ENCODE data around the gene FARP1.
A peak's percentile ranks its signal among the peaks of the same experiment; 100 is the strongest.

Gene FARP1

DNA sequence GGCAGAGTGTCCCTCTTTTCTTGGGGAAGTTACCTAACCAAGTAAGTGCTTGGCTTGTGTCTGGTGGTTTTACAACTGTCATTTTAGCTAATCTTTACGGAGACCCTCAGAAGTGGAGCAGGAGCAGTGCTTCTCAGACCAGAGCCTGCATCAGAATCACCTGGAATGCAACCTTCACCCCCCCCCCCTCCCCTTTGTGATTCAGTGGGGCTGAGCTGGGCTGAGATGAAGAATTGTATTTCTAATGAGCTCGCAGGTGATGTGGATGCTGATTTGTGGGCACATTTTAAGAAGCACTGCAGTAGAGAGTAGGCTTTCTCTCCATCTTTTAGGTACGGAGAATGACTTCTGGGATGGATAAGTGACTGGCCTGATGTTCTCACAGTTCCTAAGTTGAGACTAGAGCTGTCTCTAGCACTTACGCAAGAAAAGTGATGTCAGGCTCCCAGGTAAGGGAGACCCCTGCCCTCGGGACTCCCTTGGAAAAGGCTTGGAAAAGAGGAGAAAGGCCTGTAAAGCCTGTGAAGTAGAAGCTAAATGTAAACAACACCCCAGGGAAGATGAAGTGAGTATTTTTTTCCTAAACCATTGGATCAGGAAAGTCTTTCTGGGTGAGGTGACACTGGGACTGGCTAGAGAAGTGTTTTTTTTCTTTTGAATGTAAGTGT is 57.5 kb downstream of the FARP1 start:
- DNase-seq, result no peak

DNA sequence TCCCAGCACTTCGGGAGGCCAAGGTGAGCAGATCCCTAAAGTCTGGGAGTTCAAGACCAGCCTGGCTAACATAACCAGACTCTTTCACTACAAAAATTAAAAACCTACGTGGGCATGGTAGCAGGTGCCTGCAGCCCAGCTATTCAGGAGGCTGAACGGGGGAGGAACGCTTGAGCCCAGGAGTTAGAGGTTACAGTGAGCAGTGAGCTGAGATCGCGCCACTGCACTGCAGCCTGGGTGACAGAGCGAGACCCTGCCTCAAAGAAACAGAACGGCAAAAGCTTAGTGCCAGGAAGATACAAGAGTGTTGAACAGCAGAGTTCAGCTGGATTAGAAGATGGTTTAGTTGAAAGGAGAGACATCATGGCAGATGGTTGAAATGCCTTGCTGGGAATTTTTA is 58.3 kb downstream of the FARP1 start:
- DNase-seq, result no peak

DNA sequence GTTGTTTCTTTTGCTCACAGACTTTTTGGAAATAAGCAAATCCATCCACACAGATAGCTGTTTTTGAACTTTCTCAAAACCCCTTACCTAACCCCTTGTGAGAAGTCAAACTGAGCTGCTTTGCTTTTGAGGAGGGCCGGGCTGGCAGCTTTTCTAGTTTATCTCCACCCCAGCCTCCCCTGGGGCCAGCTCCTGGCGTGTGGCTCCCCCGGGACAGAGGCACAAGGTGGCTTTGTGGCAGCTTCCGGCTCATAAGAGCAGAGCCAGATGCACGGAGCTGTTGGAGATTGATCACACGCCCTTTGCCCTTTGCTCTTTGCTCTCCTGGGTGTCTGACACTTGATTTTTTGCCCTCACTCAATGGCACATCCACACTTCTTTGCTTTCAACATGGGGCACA is 59.1 kb downstream of the FARP1 start:
- DNase-seq, result no peak

DNA sequence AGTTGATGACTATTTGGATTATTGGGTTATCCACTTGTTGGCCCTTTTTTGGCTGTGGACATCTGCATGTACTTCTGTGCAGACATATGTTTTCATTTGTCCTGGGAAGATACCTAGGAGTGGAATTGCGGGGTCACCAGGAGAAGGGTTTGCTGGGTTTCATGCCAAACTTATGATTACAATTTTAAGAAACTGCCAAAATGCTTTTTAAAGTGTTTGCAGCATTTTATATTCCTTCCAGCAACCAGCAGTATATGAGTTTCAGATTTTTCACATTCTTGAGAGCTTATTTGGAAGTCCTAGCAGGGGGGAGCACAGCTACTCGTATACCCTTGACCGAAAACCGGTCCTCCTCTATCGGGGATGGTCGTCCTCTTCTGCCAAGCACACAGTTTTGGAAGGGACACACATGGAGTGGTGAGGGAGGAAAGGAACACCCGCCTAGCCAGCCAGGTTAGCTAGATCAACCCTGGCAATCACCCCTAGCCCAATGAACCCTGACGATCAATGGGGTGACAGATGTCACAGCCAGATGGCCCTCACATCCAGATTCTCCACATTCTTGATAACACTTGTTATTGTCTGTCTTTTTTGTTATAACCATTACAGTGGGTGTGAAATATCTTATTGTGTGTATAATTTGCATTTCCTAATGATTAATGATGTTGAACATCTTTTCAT is 60.9 kb downstream of the FARP1 start:
- DNase-seq, result no peak

DNA sequence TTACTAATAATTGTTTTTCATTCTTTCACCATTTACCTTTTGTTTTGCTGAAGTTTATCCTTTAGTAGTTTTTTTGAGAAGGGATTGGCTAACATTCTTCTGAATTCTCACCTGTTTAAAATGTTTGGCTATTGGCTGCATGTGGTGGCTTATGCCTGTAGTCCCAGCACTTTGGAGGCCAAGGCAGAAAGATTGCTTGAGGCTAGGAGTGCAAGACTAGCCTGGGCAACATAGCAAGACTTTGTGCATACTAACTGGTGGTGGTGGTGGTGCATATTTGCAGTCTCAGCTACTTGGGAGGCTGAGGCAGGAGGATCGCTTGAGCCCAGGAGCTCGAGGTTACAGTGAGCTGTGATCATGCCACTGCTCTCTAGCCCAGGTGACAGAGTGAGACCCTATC is 61.7 kb downstream of the FARP1 start:
- no peak for DNase-seq

DNA sequence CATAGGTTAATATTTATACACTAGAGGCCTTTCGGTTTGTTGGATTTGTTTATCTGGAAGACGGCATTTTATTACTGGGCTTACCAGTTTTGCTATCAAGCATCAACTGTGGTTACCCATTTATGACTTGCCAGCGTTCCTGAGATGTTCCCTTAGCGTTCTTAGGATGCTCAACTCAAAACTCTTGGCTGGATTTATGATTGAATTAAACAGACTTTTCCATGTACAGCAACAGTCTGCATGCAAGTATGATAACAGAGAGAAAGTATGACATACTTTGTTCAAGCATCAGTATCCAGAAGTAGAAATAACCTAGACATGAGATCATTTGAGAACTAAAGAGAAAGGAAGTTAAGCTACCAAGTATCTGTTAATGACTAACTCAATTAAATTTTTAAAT is 64.1 kb downstream of the FARP1 start:
- DNase-seq, result no peak

DNA sequence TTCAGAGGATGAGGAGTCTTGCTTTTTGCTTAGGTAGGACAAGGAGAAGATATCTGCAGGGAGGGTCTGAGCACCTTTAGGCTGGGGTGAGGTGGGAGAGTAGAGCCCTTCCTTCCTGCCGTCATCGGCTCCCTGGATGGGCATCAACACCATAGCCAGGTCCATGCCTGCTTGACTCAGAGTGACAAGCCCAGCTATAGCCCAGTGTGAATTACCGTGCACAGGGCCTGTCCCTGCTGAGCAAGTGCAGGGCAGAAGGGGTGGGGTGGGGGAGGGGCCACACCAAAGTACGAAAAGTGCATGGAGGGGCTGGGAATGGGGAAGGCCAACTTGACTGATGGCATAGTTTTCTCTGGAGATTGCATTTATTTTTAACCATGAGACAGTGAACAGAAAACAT is 64.5 kb downstream of the FARP1 start:
- no peak for DNase-seq

DNA sequence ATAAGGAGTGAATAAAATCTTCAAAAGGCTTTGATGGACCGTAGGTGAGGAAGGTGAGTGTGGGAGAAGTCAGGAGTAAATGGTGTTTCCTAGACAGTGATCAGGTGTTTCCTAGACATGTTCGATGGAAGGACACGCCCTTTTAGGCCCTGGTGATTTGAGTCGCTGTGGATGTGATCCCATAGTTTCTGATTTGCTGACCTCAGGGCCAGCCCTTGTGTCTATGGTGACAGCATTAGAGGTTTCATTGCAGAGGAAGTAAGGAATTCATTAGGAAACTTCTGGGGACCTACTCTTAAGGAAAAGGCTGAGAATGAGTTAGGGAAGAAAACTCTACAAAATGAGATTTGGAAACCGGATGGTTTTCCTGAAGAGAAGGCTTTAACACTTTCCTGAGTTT is 65.7 kb downstream of the FARP1 start:
- no peak for DNase-seq

DNA sequence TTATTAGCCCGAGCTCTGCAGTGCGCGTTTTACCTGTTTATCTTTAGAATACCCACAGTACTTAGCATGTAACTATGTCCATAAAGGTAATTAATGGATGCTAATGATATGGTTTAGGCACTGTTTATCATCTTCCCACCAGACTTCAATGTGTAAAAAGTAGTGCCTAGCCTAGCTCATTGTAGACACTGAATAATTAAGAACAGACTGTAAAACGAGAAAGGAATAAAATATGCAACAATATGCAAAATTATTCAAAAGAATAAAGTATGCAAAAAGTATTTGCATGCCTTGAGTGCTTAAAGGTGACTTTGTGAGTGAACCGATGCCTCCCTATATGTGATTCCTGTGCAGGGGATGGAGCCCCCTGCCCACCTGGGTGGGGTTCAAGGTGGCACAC is 69.9 kb downstream of the FARP1 start:
- no peak for DNase-seq

DNA sequence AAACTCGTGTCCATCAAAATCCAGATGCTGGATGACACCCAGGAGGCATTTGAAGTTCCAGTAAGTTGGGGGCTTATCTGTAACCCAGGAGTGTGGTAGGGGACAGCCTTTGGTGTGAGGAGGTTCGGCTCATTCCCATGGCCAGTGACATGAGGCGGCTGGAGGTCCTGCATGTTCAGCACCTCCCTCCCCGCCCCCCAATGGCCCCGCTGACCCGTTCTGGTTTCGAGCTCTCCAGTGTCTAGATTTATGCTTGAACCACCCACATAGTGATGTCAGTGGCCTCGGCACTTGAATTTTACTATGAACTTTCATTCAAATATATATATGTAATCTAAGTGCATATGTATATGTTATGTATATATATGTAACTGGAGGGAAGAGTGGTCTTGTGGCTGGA is 70.5 kb downstream of the FARP1 start:
- no peak for DNase-seq

DNA sequence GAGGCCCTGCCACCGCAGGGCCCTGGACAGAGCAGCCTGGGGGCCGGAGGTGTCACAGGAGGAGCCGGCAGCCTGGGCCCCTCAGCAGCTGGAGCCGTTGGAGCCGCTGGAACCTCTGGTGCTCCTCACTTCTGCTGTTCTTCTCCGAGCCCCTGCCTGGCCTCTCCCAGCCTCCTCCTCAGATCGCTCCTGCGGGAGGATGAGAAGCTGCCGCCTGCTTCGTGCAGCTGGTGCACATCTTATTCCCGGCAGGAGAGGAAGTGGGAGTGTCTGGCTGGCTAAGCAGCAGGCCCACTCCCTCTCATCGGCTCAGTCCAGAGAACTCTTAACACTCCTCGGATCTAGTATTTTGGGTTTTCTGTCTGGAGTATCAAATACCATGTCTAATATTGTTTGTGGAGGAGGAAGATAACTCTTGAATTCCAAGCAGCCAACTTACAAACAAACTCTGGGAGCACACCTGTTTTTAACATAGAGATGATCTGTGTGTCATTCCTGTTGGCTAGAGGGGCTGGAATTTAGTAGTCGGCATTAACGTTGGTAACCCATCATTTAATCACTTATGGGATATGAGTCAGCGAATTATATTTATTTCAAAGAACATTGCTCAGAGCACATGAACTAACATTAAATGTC is 71.2 kb downstream of the FARP1 start:
- peak in 23 of 58 donors; percentile 9 to 65 (median 34) for DNase-seq

DNA sequence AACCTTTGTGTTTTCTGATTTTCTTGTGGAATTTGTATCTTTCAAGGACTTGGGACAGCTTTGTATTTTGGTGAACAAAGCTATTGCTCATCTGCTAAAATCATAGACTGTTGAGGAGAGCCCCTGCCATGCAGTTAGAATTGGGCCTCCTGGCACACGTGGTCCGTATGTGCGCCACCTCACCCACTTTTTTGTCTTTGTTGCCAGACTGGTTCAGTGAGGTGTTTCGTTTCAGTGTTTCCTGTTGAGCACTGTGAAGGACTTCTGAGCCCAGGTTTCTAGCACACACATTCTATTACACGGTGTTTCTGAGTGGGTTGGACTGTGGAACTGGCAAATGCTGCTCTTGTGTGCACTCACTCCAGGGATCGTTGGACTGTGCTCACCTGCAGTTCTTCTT is 71.8 kb downstream of the FARP1 start:
- no peak for DNase-seq

DNA sequence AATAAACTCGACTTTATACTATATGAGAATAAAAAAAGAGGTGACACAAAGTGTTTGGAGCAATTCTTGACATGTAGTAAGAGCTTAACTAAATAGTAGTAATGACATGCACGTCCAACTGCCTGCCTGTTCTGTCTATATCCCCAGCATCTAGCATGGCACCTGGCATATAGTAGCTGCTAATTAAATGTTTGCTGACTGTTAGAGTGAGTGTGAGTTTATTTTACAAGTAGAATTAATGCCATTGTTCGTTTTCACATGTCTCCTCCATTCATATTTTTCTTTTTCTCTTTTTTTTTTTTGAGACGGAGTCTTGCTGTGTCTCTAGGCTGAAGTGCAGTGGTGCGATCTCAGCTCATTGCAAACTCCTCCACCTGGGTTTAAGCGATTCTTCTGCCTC is 72.6 kb downstream of the FARP1 start:
- no peak for DNase-seq

DNA sequence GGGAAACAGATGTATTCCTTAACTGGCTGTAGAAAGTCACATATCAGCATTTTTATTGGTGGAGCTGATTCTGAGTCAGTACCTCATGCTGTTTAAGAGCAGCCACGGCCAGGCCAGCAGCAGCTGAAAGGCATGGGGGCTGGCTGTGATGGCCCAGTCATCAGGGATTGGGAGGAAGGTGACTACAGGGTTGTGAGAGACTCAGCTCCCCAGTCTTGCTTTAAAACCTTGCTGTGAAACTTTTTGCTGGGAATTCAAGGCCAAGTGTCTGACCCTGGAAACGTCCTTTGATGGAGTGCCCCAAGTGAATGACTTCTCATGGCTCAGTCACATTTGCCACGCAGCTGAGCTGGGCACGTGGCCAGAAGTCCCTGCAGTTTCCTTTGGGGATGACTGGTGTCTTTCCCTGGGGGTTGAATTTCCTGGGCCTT is 73.3 kb downstream of the FARP1 start:
- DNase-seq, result peak in 16 of 58 donors; percentile 3 to 42 (median 15)

DNA sequence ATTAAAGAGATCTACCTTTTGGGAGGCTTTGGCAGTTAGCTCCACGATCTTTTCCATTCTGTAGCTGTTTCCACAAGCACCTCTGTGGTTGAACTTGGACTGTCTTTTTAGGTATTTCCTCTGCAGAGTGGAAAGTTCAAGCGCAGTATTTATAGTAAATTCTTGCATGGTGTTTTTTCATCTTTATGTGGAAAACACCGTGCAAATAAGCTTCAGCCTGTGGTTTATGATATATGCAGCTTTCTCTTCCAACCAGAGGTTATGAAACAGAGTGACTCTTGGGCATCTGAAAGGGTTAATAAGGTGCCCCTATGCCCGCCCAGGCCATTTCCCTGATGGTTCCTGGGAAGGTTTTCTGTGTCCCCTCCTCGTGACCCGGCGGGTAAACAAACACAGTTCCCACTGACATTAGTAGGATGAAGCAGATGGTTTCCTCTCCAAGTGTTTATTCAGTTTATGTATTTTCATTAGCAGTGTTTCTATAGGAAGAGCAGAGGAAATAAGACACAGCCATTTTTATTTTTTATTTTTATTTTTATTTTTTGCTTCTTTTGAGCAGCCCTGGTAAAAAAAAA is 73.9 kb downstream of the FARP1 start:
- DNase-seq, result no peak

DNA sequence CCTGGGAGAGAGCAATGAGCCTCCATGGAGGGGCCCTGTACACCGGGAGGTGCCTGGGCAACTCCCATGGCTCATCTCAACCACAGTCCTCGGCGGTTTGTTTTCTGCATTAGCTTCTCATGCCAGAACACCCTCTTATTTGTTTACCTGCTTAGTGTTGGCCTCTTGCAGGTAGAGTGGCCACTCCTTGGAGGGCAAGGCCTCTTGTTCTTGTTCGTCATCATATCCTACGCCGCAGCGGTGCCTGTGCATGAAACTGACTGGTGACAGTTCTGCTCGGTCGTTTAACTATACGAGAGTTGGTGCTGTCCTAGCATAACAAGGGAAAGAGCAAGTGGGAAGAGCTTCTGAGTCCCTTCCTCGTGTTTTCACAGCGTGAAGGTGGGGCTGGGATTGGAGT is 74.7 kb downstream of the FARP1 start:
- no peak for DNase-seq

DNA sequence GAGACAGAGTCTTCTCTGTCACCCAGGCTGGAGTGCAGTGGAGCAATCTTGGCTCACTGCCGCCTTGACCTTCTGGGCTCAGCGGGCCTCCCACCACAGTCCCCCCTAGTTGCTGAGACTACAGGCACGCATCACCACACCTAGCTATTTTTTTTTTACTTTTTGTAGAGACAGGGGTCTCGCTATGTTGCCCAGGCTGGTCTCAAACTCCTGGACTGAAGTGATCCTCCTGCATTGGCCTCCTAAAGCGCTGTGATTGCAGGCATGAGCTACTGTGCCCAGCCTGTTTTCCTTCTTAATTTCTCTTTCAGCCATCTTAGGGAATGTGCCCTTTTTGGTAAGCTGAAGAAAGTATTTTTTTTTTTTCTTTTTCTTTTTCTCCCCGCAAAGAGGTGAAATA is 76.8 kb downstream of the FARP1 start:
- no peak for DNase-seq

DNA sequence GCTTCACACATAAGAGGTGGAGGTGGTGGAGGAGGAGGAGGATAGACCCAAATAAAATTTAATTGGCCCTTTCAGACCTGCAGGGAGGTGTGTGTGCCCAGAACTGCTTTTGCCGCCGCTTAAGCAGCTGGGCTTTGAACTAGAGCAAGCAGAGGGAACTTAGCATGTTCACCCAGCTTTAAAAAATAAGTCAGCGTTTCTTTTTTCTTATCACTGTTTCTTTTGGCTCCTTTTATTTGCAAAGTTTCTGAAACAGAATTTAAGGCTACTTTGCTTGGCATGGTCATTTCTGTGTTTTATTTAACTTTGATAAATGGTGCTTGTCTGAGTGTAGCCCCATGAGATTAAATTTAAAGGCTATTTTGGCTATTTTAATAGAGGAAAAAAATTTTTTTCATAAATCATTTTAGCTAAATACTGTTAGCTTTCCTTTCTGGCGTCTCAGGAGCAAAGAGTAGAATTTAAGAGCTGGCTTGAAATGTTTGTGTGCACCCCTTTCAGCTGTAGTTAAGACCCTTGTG is 77.4 kb downstream of the FARP1 start:
- no peak for DNase-seq

DNA sequence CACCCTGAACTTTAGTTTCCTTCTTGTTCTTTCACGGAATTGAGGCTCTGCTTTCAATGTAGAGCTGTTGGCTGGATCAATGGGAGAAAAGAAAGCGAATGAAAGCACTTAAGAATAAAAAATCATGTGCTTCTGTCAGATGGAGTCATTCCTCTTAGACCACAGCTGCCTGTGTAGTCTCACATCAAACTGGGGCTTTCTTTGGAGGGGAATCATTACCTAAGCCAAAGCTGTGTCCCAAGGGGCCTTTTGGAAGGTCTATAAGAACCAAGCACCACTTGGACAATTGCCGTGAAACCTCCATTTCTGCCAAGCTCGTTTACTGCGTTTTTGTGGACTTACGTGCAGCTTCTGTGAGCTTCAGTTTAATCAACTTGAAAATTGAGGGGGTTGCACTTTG is 78.3 kb downstream of the FARP1 start:
- DNase-seq, result peak in 2 of 58 donors; percentile 9 to 10

DNA sequence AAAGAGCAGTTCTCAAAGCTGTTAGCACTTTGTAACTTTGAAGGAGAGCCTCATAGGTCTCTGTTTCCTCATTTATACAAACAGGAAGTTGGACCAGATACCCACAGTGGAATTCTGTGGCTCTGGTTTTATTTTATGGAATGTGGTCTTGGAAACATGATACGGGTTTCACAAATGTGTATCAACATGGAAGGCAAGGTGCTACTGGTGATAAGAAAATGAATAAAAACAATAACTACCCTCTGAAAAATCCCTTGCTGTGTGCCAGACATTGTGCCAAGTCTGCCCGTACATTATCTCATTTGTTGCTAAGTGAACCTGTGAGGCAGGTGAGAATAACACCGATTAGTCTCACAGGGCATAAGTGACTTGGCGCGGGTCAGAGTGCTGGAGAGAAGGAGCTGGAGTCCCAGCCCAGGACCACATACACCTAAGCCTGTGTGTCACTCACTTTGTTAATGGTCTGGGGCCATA is 79.2 kb downstream of the FARP1 start:
- no peak for DNase-seq

DNA sequence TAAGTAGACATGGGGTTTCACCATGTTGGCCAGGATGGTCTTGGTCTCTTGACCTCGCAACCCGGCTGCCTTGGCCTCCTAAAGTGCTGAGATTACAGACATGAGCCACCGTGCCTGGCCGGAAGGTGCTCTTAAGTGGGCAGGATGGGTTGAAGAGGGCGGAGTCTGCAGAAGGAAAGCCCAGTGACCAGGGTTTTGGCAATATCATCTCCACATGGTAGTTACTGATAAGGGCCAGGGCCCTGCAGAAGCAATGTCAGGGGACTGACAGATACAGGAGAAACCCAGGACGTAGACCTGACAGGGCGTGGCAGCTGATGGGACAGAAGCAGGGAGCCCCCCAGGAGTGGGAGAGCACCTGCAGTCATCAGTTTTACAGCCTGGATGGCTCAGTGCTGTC is 79.9 kb downstream of the FARP1 start:
- DNase-seq, result no peak

DNA sequence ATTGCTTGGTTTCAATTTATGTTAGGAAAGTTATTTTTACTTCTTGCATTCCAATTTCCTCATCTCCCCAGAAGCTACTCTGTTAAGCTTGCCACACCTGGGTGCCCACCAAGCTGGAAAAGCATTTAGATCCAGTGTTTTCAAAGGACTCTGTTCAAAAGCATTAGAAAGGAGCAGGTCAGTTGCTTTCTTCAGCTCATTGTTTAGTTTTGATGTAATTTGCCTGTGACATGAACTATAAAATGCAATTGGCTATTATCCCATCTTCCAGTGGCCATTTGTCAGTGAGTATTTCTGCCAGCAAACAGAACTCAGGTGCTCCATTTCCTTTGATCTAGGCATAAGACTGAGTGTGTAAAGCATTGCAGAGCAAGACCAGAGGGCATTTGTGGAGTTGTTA is 80.8 kb downstream of the FARP1 start:
- DNase-seq, result no peak

All from anterior cingulate cortex (tissue), 58 donors.